Fibroblast of lung (primary cell): Measurements from ENCODE around the gene SENP6.

Experiments used
- EZH2 ChIP-seq: IDR thresholded peaks from 2 replicates; pipeline ENCODE4 v1.5.1; 2012; ENCODE audit warnings: low read length, control low read depth, mild to moderate bottlenecking; ENCODE audit errors: missing control alignments
- TF ChIP-seq, protein P1 (sequence below), 2 donors: IDR thresholded peaks in 1 of 2; conservative IDR thresholded peaks in 1 of 2; 1 replicate in 1 of 2; 2 replicates in 1 of 2; pipeline ENCODE4 v1.5.1; 2011 to 2012; ENCODE audit warnings: low read length in 2 of 2, control low read depth in 1 of 2, inconsistent platforms in 1 of 2, low read depth in 1 of 2, mild to moderate bottlenecking in 1 of 2

DNA sequence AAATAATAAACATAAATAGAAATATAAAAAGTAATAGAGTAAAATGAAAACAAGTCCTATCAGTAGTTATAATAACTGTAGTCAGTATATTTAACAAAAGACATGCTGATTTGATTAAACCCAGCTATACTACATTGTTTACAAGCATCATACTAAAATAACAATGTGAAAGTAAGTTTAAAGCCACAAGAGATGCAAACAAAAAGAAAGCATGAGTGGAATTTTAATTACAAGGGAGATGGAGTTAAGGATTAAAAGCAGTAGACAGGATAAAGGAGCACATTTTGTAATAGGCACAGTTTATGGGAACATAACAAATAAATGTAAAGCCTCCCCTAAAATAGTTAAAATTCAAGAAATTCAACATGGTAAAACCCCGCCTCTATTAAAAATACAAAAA is 41.5 kb downstream of the SENP6 start:
- TF ChIP-seq, protein P1, sequence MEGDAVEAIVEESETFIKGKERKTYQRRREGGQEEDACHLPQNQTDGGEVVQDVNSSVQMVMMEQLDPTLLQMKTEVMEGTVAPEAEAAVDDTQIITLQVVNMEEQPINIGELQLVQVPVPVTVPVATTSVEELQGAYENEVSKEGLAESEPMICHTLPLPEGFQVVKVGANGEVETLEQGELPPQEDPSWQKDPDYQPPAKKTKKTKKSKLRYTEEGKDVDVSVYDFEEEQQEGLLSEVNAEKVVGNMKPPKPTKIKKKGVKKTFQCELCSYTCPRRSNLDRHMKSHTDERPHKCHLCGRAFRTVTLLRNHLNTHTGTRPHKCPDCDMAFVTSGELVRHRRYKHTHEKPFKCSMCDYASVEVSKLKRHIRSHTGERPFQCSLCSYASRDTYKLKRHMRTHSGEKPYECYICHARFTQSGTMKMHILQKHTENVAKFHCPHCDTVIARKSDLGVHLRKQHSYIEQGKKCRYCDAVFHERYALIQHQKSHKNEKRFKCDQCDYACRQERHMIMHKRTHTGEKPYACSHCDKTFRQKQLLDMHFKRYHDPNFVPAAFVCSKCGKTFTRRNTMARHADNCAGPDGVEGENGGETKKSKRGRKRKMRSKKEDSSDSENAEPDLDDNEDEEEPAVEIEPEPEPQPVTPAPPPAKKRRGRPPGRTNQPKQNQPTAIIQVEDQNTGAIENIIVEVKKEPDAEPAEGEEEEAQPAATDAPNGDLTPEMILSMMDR (conservative IDR thresholded peaks at IDR 0.05 in 1 of 2, IDR thresholded peaks at IDR 0.05 in 1 of 2; ENCODE audit: low read depth in 1 of 2, low read length in 2 of 2): no peak
- no peak for TF ChIP-seq EZH2
